Fibroblast of the aortic adventitia (primary cell): ENCODE data around the gene LMAN1L. TPM values are rescaled to one million over a fixed set of nuclear protein-coding genes. Genes with fewer than 3 reads are reported as not detected.

Experiments
- DNase-seq: peaks from one replicate; pipeline ENCODE4 v3.0.0-alpha.2; 2010; ENCODE audit warnings: low read depth
- H3K4me3 ChIP-seq: 2 replicates; pipeline ENCODE4 v1.5.1; 2011; ENCODE audit warnings: low read depth, mild to moderate bottlenecking, control low read depth, low read length, moderate library complexity
- total RNA-seq: library from RNA; depleted of rRNA; stranded (reverse); fragments of >200 nt; gene quantifications from 2 replicates; pipeline ENCODE4 v1.2.3, GENCODE V29; 2012; ENCODE audit warnings: low replicate concordance
- TF ChIP-seq, protein P1 (sequence below): IDR thresholded peaks from 2 replicates; pipeline ENCODE4 v1.5.1; 2011; ENCODE audit warnings: mild to moderate bottlenecking, low read length, control low read depth, inconsistent platforms; ENCODE audit not compliant: insufficient read depth

LMAN1L gene
- total RNA-seq, 1 donor = not detected

DNA sequence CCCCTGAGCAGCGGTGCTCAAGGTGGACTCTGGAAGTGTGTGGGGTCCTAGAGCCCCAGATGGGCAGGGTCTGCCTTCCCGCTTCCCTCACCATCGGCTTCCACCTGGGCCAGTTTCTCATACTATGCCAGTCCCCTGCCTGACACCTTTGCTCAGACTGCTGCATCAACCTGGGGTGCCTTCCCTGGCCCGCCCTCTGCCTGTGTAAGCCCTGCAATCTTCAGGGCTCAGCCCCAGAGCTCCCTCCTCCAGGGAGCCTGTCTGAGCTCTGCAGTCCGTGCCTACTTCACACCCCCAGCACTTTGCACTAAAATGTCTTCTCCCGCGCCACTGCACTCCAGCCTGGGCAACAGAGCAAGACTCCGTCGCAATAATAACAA is 17.7 kb upstream of the LMAN1L start:
- TF ChIP-seq, protein P1, sequence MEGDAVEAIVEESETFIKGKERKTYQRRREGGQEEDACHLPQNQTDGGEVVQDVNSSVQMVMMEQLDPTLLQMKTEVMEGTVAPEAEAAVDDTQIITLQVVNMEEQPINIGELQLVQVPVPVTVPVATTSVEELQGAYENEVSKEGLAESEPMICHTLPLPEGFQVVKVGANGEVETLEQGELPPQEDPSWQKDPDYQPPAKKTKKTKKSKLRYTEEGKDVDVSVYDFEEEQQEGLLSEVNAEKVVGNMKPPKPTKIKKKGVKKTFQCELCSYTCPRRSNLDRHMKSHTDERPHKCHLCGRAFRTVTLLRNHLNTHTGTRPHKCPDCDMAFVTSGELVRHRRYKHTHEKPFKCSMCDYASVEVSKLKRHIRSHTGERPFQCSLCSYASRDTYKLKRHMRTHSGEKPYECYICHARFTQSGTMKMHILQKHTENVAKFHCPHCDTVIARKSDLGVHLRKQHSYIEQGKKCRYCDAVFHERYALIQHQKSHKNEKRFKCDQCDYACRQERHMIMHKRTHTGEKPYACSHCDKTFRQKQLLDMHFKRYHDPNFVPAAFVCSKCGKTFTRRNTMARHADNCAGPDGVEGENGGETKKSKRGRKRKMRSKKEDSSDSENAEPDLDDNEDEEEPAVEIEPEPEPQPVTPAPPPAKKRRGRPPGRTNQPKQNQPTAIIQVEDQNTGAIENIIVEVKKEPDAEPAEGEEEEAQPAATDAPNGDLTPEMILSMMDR = no peak
- DNase-seq = no peak
- no peak overlapping the region for H3K4me3 ChIP-seq

DNA sequence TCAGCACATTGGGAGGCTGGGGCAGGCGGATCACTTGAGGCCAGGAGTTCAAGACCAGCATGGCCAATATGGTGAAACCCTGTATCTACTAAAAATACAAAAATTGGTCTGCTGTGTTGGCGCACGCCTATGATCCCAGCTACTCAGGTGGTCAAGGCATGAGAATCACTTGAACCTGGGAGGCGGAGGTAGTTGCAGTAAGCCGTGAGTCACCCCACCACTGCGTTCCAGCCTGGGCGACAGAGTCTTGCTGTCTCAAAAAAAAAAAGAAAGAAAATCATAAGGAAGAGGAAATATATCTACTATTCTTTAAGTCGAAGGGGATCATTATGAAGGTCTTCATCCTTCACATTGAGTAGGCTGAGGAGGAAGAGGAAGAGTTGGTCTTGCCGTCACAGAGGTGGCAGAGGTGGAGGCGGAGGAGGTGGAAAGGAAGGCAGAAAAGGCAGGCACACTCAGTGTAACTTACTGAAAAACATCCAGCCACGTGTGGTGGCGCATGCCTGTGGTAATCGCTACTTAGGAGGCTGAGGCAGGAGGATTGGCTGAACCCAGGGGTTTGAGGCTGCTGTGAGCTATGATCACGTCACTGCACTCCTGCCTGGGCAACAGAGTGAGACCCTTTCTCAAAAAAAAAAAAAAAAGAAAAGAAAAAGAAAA is 16.5 kb upstream of the LMAN1L start:
- TF ChIP-seq, protein P1 = no peak
- no peak for DNase-seq
- no peak overlapping the region for H3K4me3 ChIP-seq

DNA sequence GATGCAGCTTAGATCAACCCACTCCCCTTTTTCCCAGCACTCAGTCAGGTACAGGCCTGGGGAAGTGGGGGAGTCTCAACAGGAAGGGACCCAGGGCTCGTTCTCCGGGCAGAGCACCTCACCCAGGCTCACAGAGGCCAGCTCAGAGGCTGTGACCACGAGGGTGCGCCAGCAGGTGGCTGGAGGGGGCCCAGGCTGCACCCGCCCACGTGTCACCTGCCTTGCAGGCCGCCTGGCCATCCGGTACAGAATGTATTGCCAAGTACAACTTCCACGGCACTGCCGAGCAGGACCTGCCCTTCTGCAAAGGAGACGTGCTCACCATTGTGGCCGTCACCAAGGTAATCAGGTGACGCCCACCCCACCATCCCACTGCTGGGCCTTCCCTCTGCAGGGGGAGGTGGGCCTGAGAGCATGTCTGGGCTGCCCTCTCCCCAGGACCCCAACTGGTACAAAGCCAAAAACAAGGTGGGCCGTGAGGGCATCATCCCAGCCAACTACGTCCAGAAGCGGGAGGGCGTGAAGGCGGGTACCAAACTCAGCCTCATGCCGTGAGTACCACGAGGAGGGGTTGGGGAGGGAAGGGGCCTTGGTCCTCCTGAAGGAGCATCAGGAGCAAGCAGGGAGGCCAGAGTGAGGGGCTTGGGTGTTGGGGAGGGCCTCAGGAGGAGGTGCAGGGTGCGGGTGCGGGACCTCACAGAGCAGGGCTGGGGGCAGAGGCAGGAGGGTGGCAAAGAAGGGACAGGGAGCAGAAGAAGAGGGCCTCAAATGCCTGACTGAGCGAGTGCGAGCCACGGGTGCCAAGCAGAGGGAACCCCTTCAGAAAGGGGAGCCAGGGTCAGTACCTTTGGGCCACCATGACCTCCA is 14.0 kb upstream of the LMAN1L start:
- TF ChIP-seq, protein P1 = no peak
- no peak overlapping the region for H3K4me3 ChIP-seq
- DNase-seq = no peak

DNA sequence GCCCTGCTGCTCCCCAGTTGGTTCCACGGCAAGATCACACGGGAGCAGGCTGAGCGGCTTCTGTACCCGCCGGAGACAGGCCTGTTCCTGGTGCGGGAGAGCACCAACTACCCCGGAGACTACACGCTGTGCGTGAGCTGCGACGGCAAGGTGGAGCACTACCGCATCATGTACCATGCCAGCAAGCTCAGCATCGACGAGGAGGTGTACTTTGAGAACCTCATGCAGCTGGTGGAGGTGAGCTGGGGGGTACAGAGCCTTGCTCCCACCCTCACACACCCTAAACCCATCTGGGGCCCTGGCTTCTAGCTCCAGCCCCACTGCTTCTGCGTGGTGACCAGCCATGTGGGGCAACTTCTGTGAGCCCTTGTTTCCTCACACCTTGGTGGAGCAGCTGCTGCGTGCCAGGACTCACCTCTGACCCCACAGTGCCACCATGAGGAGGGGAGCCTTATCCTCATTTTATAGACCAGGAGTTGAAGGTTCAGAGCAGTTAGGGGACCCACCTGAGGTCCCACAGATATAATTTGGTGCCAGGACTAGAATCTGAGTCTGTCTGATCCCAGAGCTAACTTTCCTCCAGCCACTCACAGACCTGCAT is 13.3 kb upstream of the LMAN1L start:
- TF ChIP-seq, protein P1 = no peak
- no peak overlapping the region for H3K4me3 ChIP-seq
- DNase-seq = no peak

DNA sequence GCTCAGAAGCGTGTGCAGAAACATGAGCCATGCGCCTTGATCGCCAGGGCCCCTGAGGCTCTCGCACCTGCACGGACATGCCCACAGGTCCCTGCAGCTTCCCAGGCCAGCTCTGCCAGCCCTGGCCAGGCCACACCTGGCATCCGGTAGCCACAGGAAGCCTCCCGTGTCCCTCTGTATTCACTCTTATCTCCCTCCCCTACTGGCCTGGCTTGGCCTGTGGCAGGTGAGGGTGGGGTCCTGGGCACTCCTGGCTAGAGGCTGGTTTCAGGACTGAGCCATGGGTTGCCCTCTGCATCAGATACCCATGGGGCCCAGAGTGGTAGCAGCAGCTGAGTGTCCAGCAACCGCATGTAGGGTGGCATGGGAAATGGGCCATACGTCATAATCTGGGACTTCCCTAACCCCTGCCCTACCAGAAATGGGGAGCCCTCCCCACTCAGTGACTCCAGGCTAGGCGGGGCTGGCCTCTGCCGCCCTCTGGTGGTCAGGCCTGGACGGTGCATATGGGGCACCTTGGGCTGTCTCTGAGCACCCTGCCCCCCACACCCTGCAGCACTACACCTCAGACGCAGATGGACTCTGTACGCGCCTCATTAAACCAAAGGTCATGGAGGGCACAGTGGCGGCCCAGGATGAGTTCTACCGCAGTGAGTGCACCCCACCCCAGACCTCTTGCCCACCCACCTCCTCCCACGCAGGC is 12.6 kb upstream of the LMAN1L start:
- peak; percentile 56 for DNase-seq
- TF ChIP-seq, protein P1 = peak; percentile 99
- H3K4me3 ChIP-seq = no peak overlapping the region

DNA sequence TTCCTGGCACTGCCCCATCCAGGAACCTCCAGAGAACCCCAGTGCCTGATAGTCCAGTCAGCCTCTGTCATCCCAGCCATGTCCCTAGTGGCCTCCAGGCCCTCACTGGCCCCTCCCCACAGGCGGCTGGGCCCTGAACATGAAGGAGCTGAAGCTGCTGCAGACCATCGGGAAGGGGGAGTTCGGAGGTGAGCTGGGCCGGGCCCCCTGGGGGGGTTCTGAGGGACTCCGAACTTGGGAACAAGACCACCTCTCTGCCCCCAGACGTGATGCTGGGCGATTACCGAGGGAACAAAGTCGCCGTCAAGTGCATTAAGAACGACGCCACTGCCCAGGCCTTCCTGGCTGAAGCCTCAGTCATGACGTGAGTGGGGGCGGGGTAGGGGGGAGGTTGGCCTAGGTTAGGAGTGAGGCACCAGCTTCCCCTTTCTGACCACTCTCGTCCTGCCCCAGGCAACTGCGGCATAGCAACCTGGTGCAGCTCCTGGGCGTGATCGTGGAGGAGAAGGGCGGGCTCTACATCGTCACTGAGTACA is 12.0 kb upstream of the LMAN1L start:
- H3K4me3 ChIP-seq = no peak overlapping the region
- no peak for DNase-seq
- TF ChIP-seq, protein P1 = no peak
